GM04503 (cell line): Measurements from ENCODE around the gene METAP1D.
A peak's percentile ranks its signal among the peaks of the same experiment; 100 is the strongest.
"Not testable (repeated sequence)": the region's sequence is repeated elsewhere in the genome, so short reads cannot be mapped to it uniquely, and the experiment has no call there.

Source experiments
- DNase-seq: peaks from one replicate; pipeline ENCODE4 v3.0.0-alpha.2; 2012; ENCODE audit warnings: low read depth

METAP1D gene

DNA sequence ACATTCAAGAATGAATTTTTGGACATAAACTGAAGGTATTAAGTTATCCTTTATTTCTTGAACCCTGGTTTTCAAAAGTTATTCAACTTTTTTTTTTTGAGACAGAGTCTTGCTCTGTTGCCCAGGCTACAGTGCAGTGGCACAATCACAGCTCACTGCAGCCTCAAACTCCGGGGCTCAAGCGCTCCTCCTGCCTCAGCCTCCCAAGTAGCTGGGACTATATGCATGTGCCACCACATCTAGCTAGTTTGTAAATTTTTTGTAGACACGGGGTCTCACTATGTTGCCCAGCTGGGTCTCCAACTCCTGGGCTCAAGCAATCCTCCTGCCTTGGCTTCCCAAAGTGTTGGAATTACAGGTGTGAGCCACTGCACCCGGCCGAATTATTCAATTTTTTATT is 2.7 kb upstream of the METAP1D start:
- DNase-seq: not testable (repeated sequence)

- DNase-seq: no peak
Observed at GRCh38 chr2:171999161-171999560, 592 bp upstream of the METAP1D start.

DNA sequence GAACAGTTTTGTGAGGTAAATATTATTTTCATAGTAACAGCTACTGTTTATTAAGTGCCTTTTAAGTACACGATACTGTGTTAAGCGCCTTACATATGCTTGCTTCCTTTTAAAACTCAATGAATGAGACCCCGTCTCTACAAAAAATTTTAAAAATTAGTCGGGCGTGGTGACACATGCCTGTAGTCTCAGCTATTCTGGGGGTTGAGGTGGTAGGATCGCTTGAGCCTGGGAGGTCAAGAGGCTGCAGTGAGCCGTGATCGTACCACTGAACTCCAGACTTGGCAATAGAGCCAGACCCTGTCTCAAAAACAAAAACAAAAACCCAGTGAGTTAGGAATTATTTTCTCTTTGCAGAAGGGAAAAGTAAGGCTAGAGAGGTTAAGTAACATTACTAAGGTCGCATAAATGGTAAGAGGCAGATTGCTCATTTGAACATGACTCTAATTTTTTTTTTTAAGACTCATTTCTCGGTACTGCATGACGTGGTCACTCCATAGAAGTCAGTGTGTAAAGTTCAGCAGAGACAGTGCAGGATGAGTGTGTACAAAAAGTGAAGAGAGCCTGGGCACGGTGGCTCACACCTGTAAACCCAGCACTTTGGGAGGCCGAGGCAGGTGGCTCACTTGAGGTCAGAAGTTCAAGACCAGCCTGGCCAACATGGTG is 1.1 kb downstream of the METAP1D start:
- no peak for DNase-seq

DNA sequence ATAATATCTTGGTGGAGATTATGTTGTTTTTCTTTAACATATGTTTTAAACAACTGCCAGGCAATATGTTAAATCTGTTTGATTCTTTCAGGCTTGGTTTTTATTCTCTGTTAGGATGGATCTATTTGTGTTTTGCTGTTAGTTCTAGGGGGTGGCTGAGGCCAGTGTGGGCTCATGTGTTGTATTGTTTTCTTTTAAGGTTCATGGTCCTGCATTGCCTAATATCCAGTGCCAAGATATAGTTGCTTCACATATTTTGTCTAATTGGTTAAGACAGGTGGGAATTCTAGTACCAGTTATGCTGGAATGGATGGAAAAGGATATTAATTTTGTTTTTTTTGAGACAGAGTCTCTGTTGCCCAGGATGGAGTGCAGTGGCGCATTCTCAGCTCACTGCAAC is 7.6 kb downstream of the METAP1D start:
- DNase-seq: no peak

DNA sequence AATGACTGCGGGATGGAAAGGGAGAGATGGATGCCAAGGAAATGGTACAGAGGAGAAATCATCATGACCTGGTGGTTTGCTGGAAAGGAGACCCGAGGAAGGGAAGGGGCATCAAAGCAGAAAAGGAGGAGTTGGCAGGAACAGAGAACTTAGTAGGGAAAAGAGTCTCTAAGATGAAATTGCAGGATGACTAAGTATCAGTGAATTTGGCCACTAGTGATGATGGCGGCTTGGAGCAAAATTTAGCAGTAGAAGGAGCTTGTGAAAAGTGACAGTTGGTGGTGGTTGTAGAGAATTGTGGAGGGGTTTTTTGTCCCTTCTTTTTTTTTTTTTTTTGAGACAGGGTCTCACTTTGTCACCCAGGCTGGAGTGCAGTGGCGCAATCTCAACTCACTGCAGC is 10.1 kb downstream of the METAP1D start:
- DNase-seq: no peak

DNA sequence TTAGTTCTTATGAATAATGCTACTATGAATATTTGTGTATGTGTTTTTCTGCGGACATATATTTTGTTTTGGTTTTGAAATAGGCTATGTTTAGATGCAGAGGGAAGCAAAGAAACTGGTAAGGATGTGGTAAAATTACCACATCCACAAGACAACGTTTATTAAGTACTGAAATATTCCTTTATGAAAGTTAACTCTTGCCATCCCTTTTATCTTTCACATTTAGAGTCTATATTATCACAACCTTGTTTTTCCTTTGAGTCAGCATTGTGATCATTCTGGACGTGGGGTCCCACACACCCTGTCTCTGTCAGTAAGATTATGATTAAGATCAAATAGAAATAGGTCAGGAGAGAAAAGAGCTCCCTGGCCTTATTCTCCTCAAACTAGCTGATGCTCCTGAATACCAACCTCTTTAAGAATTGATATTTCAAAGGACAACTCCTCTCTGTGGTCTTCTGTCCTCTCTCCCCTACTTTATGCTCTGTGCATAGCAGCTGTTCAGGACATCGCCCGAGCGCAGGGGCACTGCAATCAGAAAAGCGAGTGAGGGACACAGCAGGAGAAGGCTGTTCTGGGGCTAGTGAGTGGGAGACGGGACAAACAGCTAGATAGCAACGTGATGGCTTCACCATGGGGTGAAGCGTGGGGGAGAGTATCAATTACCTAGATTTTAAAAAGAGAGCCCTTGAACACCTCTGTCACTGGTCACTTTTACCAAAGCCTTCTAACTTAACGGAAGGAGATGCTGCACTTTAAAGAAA is 12.2 kb downstream of the METAP1D start:
- DNase-seq: no peak

DNA sequence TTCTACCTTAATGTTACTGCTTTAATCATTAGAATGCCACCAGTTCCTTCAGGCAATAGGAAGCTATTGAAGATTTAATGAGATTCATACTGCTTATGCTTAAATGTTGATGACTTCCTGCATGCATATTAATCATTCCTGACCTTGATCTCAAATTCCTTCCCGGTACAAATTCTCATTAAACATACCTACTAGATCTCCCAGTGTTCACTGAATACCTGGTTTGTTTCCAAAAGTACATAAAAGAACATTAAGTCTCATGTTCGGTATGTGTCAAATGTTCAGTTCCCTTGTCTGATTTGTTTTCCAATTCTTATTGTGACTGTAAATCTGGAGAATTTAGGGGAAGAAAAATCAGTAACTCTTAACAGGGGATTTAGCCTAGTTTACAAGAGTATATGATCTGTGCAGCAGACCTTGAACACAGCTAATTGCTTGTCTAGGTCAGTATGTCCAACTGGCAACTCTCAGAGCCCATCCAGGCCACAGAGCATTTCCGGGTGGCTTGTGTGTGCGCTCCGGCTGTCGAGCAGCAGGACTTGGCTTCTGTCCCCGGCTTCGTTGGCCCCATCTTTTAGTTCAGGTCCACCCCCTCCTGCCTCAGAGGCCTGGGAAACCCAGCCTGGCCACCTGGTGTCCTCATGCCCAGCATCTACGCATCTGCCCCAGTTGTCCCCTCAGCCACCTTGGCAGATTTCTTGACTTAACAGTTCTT is 13.1 kb downstream of the METAP1D start:
- DNase-seq: no peak

DNA sequence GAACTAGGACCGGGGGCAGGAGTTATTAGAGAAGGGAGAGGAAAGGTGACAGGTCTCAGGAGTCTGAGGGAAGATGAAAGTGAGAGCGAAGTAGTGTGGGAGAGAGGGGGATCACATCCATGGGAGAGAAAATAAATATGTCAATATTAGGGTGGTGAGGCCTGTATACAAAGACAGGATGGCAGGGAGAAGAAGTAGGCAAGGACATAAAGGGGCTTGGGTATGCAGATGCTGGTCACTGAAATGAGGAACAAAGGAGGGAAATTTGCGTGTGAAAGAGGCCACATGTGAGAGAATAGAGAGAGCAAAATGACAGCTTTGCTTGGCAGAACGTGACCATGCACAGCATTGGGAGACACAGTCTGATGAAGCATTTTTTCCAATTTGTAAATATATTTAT is 13.6 kb downstream of the METAP1D start:
- DNase-seq: no peak

GRCh38 chr2:172021074-172021931 is 21.6 kb downstream of the METAP1D start:
- DNase-seq: no peak

DNA sequence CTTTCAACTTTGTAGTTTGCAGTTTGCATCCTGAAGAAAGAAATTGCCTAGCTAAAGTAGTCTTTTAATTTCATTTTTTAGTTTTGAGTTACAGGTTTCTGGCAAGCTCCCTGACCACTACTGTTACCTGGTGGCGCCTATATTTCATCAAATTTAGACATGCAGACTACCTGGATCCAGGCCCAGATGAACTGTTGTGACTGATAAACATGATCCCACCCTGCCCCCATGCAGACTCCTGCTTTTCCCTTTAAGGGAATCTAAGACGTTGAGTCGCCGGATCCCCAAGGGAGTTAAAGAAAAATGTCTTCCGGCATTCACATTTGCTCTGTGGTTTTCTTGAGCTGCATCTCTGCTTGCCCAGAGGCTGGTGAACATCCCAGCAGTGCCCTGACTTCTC is 22.2 kb downstream of the METAP1D start:
- DNase-seq: peak; percentile 25

DNA sequence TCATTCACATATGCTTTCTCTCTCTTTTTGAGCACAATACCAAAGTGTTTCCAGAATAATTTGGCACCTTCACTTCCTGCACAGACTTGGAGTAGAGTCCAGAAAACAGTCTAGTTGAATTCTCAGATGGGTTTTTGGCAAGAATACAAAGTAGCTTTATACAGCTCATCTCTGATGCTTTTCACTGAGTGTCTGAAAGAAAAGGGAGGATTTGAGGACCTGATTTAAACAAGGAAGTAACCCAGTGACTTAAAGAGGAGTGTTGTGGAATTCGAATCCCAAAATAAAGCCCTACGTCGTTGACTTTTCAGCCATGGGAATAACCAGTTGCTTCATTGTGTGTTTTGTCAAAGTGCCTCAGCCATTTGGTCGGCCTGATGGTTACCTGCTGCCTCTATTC is 31.8 kb downstream of the METAP1D start:
- DNase-seq: no peak

DNA sequence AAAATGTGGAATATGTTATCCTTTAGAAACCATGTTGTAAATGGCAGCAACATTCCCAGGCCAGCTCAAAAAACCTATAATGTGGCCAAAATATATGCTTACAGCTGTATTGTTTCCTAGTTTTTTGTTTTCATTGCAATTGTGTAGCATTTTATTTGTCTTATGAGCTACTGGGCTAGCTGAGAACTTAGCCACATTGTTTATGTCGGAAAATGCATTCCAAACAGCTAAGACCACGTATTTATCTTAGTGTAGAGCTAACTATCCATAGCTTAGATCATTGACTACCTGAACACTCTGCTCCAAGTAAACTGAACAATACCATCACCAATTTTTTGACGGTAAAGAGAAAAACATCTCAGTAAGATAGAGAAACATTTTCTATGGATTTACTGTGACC is 38.4 kb downstream of the METAP1D start:
- DNase-seq: no peak

GRCh38 chr2:172038604-172039003 is 38.9 kb downstream of the METAP1D start:
- DNase-seq: peak; percentile 91

DNA sequence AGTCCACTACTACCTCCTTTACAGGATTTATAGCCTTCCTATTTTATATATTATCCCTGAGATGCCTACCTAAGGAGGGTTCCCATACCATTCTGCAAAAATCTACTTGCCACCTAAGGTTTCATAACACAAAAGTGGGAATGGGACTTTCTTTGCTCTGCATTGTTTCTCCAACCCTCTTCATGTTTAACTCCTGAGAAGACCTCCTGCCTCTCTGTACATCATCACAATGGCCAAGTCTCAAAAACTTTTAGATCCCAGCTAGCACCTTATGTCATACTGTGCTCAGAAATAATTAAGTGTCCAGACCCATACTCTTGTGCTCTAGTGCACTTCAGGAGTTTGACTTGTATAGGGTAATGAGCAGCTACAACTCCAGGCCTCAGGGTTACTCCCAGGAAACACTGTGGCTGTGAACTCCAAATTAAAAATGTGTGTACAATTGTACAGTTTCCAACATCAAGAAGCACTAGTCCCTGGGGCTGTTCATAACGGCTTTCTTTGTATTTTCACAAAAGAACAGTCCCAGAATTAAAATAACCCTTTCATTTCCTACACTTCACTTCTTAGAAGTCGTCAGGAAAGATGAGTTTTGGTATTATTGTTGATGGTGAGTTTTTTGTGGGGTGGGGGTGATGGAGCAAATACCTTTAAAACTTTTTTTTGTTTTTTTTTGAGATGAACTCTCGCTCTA is 39.4 kb downstream of the METAP1D start:
- DNase-seq: no peak

- no peak for DNase-seq
Observed at GRCh38 chr2:172040311-172040710, 40.6 kb downstream of the METAP1D start.

DNA sequence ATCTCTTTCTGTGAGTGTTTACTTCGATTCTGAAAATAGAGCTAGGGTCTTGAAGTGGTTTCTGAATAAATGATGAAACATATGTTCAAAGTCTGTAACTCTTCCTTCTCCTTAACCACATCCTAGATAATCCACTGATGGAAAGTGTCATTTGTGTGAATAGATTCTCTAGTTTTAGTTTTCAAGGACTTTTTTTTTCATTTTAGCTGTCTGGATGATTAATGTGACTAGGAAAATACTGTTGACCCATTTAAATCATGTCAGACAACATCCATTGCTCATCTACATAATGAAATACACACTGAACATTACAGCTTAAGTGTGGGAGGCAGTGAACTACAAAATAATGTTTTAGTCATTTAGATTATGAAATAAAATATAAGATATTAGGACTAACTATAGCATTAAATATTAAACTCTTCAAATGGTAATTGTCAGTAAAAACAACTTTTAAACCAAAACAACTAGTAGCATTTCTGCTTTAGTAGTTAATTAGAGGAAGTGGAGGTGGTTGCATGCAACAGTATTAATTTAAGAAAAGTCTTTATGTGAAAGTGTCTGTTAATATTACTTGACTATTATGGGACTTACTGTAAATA is 46.4 kb downstream of the METAP1D start:
- DNase-seq: no peak

GRCh38 chr2:172046866-172047565 is 47.3 kb downstream of the METAP1D start:
- no peak for DNase-seq

- no peak for DNase-seq
Observed at GRCh38 chr2:172047566-172048507, 48.1 kb downstream of the METAP1D start.
